GM19463 (cell line): ENCODE data around the gene ECE1.

Experiments
- ATAC-seq: cut with Tn5 transposase; IDR thresholded peaks from one replicate; pipeline ENCODE4 v1.9.1; 2021; ENCODE audit warnings: mild to moderate bottlenecking, moderate library complexity; ENCODE audit not compliant: unreplicated experiment

Gene ECE1

GRCh38 chr1:21308847-21309652 lies 18.8 kb upstream of the ECE1 start:
- no peak for ATAC-seq

GRCh38 chr1:21308330-21308729 lies 18.1 kb upstream of the ECE1 start:
- ATAC-seq = no peak

- no peak for ATAC-seq
Observed at GRCh38 chr1:21307663-21308305, 17.5 kb upstream of the ECE1 start.

GRCh38 chr1:21307210-21307609 lies 16.9 kb upstream of the ECE1 start:
- no peak for ATAC-seq

GRCh38 chr1:21305900-21306189 lies 15.6 kb upstream of the ECE1 start:
- no peak for ATAC-seq

- no peak for ATAC-seq
Observed at GRCh38 chr1:21305155-21305899, 15.1 kb upstream of the ECE1 start.

- ATAC-seq = no peak
Observed at GRCh38 chr1:21304488-21304887, 14.2 kb upstream of the ECE1 start.

- no peak for ATAC-seq
Observed at GRCh38 chr1:21302747-21303715, 12.8 kb upstream of the ECE1 start.

GRCh38 chr1:21301794-21302440 lies 11.7 kb upstream of the ECE1 start:
- no peak for ATAC-seq

GRCh38 chr1:21300774-21301173 lies 10.5 kb upstream of the ECE1 start:
- no peak for ATAC-seq

- ATAC-seq = no peak
Observed at GRCh38 chr1:21299780-21300395, 9.6 kb upstream of the ECE1 start.

GRCh38 chr1:21298981-21299391 lies 8.7 kb upstream of the ECE1 start:
- ATAC-seq = no peak

- no peak for ATAC-seq
Observed at GRCh38 chr1:21297975-21298374, 7.7 kb upstream of the ECE1 start.

- ATAC-seq = no peak
Observed at GRCh38 chr1:21296509-21297354, 6.5 kb upstream of the ECE1 start.

GRCh38 chr1:21295545-21295944 lies 5.3 kb upstream of the ECE1 start:
- ATAC-seq = no peak

GRCh38 chr1:21295002-21295401 lies 4.7 kb upstream of the ECE1 start:
- ATAC-seq = peak; percentile 14

- ATAC-seq = peak; percentile 57
Observed at GRCh38 chr1:21294266-21294989, 4.2 kb upstream of the ECE1 start.

GRCh38 chr1:21293537-21294265 lies 3.4 kb upstream of the ECE1 start:
- ATAC-seq = peak; percentile 25
